Measurements from ENCODE around the gene CAMTA1.

The CAMTA1 gene

DNA sequence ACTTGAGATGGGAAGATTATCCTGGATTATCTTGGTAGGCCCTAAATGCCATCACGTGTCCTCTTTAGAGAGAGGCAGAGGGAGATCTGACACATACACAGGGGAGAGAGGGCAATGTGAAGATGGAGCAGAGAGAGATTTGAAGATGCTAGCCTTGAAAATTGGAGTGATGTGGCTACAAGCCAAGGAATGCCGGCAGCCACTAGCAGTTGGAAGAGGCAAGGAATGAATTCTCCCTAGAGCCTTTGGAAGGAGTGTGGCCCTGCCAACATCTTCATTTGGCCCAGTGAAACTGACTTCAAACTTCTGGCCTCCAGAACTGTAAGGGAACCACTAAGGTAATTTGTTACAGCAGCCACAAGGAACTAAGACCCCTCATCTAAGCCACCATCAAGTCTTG lies 8.9 kb upstream of the CAMTA1 start:
- no peak for DNase-seq

DNA sequence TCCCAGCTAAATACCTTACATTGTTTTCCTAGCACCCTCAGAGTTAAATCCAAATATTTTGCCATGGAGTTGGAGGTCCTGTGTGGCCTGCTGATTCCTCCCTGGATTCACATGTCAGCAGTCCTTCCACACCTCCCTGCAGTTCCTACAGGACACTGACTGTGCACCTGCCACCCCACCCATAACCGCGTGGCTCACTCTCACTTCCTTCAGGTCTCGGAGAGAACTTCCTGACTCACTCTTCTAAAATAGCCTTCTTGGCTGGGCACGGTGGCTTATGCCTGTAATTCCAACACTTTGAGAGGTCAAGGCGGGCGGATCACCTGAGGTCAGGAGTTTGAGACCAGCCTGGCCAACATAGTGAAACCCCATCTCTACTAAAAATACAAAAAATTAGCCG lies 8.4 kb upstream of the CAMTA1 start:
- DNase-seq, result no peak

DNA sequence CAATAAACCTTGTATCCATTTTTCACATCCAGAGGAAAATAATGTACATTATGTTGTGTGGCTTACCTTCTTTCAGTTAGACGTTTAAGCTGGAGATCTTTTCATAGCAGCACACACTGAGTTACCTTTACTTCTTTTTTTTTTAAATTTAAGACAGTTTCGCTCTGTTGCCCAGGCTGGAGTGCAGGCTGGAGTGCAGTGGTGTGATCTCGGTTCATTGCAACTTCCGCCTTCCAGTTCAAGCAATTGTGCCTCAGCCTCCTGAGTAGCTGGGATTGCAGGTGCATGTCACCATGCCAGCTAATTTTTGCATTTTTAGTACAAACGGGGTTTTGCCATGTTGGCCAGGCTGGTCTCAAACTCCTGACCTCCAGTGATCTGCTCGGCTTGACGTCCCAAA lies 7.4 kb upstream of the CAMTA1 start:
- no peak for DNase-seq

DNA sequence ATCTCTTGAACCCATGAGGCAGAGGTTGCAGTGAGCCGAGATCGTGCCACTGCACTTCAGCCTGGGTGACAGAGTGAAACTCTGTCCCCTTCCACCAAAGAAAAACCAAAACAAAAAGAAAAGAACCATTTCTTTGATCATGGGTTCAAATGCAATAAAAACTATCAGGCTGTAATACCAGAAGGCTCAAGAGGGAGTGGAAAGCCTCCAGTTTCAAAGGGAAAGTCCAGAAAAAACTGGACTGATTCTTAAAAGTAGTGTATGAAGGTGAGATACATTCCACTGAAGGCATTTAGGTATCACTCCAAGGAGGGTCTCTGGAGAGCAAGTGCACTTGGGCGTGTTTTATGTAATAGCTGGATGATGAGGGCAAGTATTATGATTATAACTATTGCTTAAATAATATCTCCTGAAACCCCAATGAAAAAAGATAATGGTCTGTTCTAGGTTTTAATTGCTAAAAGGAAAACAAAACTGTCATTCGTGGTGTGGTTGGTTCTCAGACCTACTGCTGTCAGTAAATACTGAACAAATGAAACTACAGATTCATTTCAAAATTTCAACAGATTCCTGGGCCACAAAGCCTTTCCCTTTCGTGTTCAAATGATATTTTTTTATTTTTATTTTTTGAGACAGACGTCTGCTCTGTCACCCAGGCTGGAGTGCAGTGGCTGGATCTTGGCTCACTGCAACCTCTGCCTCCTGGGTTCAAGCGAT lies 6.0 kb upstream of the CAMTA1 start:
- DNase-seq, result no peak

DNA sequence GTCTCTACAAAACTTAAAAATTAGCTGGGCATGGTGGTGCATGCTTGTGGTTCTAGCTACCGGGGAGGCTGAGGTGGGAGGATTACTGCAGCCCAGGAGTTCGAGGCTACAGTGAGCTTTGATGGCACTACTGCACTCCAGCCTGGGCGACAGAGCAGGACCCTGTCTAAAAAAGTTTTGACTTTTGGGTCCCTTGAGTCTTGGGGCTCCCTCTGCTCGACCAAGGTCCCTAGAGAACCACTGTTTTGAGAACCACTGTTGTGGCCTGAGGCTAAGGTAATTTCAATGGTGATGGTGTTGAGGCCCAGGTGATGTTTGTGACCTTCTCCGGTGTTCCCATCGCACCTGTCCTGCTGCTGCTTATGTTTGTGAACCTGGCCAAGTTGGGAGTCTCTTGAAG lies 3.1 kb upstream of the CAMTA1 start:
- no peak for DNase-seq

DNA sequence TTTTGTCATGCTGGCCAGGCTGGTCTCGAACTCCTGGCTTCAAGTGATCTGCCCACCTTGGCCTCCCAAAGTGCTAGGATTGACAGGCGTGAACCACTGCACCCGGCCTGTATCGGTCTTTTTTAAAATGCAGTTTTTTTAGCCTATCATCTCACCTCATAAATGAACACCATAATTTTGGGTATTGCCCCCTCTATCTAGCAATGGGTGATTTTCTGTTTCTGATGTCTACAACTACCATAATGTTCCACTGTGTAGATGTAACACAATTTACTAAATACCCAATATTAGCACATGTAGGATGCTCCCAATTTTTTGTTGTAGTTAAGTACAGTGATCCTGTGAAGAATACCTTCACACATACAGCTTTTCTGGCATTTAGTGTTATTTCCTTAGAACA lies 2.0 kb upstream of the CAMTA1 start:
- DNase-seq, result no peak

DNA sequence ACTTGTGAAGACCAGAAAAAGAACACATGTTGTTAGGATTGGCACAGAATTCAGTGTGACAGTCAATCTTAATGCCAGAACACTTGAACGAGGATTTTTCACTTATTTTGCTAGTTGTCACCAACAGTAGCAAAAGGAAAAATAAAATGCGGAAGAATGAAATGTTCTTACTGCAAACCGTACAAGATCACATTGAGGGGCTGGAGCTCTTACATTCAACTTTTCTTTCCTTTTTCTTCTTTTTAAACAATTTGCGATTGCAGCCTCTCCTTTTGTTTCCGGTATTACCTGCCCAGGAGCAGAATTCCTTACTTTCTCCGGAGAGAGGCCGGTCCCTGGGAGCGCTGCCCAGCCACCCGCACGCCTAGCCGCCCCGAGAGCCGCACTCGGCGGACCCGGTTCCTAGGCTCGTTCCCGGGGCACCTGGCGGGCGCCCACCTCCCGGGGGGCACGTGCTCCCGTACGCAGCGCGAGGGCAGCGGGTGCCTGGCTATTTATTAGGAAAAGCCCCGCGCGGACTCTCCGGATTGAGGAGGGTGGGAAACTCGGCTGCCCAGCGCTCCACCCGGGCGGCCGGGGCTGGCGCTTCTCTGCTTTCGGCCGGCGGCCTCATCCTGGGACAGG lies 1.2 kb upstream of the CAMTA1 start:
- DNase-seq, result peak in 2 of 56 donors; percentile 36 to 55

DNA sequence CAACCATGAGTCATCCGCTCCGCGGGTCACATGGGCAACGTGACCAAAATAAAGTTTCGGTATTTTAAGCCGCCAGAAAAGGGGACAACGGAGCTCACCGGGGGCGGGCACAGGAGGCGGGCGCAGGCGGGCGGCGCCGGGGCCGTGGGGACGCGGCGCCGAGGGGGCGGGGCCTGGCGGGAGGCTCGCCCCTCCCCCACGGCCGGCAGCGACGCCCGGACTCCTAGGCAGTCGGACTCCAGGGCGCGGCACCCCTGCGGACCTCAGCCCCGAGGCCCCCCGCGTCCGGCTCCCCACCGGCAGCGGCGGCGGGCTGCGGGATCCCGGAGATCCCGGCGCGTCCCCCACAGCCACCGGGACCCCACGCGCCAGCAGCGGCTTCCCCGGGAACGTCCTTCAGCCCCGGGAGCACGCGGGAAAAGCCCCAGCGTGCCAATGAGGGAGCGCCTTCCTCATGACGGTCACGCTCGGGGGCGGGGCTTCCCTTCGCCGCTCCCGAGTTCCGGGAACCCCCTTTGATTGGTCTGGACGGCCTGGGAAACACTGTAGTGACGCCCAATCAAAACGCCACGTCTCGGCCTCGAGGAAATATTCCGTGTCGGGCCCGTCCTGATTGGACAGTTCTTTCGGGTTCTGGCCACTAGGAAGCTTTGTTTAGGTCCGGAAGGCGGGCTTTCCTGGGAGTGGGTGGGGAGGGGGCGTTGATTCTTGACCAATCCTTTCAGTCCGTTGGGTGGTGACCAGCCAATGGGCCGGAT lies 515 bp upstream of the CAMTA1 start:
- DNase-seq, result peak; percentile 97 to 100 (median 100)

DNA sequence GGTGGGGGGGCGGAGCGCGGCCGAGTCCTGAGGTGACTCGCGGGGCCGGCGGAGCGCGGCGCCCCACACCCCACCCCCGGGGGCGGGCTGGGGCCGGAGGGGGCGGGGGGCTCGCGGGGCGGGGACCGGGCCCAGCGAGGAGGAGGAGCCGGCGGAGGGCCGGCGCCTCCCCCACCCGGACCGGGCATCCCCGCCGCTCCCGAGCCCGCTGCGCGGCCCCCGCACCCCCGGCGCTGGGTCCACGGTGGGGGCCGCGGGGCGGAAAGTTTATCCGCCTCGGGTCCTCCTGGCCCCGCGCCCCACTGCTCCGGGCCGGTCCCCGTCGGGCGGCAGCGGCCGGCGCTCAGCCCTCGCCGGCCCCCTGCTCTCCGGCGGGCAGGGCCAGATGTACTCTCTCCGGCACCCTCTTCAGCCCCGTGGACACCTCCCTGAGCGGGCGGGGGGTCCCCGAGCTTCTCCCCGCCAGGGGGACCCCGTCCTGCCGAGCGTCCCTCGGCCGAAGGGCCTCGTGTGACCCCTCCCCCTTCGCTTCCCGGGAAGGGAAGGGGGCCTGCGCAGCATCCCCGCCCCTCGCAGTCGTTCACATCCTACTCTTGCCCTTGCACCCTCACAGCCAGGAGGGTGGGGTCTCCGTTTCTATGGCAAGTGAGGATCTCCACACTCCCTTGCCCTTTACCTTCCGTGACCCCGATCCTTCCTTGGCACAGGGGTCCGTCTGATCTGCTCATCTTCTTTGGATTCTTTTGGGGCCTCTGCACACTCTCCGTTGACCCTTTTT lies 663 bp downstream of the CAMTA1 start:
- DNase-seq, result peak in 24 of 56 donors; percentile 1 to 59 (median 34)

DNA sequence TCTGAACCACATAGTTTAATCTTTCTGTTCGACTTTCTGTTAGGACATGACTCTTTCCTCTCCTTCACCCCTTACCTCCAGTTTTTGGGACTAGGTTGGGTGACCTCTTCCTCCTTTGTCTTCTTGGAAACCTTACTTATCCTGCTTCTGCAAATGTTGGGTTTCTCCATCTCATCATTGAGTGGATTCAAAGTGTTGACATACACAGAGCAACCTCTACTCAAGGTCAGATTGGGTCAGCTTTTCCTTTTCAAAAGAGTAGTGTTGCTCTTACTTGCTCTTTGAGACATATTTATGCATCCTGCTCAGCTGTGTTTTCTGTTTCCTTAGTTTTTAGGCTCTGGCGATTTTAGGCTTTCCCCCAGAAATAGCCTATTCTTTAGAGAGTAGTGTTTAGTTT lies 3.7 kb downstream of the CAMTA1 start:
- DNase-seq, result no peak

DNA sequence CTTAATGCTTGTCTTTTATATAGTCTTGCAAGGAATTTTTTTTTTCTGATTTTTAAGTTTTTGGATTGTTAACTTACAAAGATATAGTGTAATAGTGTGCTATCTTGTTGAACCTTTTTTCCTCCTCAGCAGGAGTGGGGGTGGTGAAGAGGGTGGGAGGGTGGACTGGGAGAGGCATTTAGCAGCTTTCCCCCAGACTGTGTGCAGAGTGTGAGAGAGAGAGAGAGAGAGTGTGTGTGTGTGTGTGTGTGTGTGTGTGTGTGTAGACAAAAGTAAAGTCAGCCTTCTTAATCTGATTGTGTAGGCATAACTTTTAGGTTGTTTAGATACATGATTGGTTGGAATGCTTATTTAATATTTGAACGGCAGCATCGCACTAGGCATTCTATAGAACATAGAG lies 4.9 kb downstream of the CAMTA1 start:
- peak in 11 of 56 donors; percentile 1 to 53 (median 21) for DNase-seq

DNA sequence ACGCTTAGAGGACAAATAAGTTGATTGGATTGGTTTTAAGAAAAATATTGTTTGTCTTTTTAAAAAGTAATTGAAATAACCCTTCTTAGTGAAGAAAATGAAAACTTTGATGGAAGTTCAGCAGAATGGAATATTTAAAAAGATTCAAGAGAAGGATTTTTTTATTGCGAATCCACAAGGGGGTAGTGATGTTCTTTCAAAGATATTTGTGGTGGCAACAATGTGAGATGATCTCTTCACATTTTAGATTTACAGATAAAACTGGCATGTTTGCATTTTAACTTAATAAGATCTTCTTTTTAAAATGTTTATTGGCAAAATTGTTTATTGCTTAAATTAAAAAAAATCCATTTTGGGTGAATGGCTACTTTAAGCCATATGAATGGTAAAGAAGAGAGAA lies 8.9 kb downstream of the CAMTA1 start:
- no peak for DNase-seq

DNA sequence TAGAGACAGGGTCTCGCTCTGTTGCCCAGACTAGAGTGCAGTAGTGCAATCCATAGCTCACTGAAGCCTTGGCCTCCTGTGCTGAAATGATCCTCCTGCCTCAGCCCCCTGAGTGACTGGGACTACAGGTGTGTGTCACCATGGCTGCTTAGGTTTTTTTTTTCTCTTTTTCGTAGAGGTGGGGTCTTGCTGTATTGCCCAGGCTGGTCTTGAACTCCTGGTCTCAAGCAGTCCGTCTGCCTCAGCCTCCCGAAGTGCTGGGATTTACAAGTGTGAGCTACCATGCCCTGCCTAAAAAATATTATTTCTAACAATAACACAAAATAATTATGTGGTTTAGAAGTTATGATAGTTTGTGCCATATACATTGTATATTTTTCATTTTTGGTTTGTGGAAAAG lies 9.9 kb downstream of the CAMTA1 start:
- no peak for DNase-seq

DNA sequence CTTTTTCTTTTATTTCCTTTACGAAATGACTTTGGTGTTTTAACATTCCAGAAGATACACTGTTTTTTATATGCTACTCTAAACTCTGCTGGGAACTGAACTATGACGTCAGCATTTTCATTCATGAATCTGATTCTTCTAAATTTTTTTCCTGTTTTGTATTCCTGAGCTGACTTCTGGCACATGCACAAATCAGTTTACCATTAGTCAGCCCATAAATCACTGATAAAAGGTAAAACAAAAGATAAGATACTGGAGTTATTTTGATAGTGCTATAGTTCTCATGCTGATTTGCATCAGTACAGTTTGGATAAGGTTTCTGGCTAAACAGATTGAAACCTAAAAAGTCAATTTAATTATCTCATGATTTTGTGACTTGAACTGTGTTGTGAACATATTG lies 10.4 kb downstream of the CAMTA1 start:
- DNase-seq, result no peak

DNA sequence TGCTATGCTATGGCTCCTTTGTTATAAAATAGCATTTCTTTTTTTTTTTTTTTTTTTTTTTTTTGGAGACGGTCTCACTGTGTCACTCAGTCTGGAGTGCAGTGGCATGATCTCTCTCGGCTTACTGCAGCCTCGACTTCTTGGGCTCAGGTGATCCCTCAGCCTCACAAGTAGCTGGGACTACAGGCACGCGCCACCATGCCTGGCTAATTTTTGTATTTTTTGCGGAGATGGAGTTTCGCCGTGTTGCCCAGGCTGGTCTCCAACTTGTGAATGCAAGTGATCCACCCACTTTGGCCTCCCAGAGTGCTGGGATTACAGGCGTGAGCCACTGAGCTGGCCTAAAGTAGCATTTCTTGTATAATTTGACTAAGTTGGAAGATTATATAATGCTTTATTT lies 10.8 kb downstream of the CAMTA1 start:
- DNase-seq, result peak in 1 of 56 donors; percentile 3

DNA sequence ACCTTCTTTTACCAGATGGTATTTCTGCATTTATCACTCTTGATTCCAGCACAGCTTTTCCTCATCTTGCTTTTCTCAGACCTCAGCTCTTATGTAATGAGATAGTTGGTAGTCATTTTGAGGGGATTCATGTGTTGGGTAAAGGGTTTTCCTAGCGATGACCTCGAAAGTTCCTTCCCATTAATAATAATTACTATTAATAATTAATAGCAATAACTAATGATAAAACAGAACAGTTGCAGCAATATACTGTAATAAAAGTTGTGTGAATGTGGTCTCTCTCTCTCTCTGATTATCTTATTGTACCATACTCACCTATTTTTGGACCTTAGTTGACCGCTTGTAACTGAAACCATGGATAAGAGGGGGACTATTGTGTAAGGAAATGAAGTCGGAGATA lies 14.2 kb downstream of the CAMTA1 start:
- DNase-seq, result no peak

DNA sequence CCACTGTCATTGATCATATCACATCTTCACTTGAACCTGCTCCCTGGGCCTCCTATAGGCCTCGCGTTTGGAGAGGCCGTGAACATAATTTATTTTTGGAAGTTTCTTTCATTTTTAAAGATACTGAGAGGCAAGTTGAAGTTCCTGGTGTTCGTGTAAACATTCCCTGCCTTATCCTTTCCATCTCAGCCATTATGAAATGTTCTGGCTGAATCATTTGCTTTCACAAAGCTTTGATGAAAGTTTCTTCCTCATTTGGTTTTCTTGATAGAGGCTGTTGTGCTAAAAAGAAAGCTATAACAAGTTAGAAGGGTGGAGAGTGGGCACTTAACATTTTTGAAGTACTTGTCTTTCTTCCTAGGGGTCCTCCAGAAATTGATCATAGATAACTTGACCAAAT lies 15.5 kb downstream of the CAMTA1 start:
- no peak for DNase-seq

DNA sequence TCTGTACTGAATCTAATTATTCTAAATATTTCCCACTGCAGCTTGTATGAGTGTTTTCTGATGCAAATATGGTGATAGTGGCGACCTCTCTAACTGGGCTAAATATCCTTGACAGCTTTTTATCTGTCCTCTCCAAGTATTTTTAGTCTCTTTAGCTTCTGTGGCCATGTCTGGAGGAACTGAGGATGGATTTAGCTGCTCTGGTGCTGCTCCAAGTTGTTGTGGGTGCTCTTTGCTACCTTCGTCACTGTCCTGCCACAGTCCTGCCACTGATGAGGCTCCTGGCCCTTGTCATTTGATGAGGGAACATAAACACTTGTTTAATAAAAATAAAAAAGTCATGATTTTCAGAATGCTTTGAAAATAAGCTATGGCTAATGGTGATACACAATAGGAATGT lies 15.9 kb downstream of the CAMTA1 start:
- DNase-seq, result no peak

DNA sequence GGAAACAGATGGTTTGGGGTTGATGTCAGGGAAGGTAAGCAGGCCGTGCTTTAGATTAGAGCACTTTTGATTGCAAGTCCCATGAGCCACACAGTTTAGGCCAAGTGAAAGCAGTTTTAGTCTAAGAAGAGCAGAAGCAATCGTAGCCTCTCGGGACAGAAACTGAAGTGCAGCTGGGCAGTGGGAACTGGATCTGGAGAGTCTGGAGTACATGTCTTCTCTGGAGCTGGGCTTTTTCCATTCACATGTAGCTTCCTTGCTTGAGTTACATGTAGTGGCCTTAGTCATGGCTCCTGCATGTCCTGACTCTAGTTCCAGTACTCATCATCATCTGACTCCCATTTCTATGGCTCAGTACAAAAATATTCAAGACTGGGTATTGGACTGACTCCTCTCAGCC lies 16.7 kb downstream of the CAMTA1 start:
- DNase-seq, result no peak

DNA sequence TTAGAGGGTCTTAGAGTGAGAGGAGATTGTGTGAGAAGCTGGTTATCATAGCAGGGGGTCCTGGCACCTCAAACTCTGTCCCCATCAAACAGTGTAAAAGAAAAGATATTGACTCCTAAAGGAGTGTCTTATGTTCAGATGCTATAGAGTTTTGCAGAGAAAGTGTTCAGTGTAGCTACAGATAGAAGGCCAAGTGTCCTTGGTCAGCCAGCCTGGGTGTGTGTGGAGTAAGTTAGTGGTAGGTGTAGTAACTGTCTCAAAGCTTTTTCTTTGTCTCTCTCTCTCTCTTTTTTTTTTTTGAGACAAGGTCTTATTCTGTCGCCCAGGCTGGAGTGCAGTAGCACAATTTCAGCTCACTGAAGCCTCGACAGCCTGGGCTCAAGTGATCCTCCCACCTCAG lies 17.2 kb downstream of the CAMTA1 start:
- DNase-seq, result no peak

DNA sequence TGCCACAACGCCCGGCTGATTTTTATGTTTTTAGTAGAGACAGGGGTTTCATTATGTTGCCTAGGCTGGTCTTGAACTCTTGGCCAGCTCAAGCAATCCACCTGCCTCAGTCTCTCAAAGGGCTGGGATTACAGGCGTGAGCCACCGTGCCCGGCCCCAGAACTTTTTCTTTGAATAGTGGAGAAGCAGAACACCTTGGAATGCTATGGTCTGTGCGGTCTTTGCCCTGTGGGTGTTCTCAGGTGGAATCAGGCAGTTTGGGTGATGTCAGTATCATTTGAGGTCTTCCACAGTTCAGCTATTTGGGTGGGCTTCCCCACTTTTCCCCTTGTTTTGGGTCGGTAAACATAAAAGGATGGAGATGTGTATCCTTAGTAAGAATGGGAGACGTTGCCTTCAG lies 17.6 kb downstream of the CAMTA1 start:
- DNase-seq, result no peak

DNA sequence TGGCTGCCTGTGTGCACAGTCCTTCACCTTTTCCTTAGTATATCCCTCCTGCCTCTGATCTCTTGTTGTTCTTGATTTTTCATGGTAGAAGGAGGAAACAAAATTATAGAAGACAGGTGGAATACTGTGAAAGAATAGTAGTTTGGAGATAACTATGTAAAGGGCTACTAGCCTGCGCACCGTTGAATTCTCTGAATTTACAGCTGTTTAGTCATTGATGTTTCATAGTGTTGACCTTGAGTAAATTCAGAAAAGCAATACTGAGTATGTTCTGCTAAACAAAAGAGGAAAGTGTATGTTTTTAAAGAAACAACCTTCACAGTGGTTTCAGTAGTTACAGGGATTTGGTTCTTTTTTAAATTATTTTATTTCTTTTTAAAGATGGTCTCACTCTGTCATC lies 18.1 kb downstream of the CAMTA1 start:
- DNase-seq, result no peak

Measured in nucleus accumbens (tissue), 56 donors.